Stomach (tissue), 4 donors: ENCODE results near the gene ACVR1B.

Experiments
- CTCF ChIP-seq, 7 experiments: fragments of 450-650 bp in 4 of 7; fragments of 200-600 bp in 3 of 7; sonication (generic) in 3 of 7; IDR thresholded peaks; one replicate each; pipeline ENCODE4 v1.5.1; 2016 to 2019; ENCODE audit warnings: antibody characterized with exemption in 7 of 7, control low read depth in 2 of 7, mild to moderate bottlenecking in 1 of 7
- EP300 ChIP-seq: sonication (generic); formaldehyde crosslinking; IDR thresholded peaks from one replicate; pipeline ENCODE4 v1.6.1; 2017; ENCODE audit warnings: antibody characterized with exemption
- POLR2A ChIP-seq, 4 donors: fragments of 450-650 bp; IDR thresholded peaks; one replicate each; pipeline ENCODE4 v1.6.1; 2016; ENCODE audit warnings: antibody characterized with exemption in 4 of 4, control low read depth in 2 of 4, mild to moderate bottlenecking in 1 of 4, moderate library complexity in 1 of 4
- POLR2AphosphoS5 ChIP-seq, 3 donors: sonication (generic); formaldehyde crosslinking; IDR thresholded peaks; one replicate each; pipeline ENCODE4 v1.6.1; 2016; ENCODE audit warnings: antibody characterized with exemption in 3 of 3

GRCh38 chr12:51984657-51985056, 33.2 kb downstream of the ACVR1B start:
- TF ChIP-seq CTCF (IDR thresholded peaks at IDR 0.05): no peak
- no peak for TF ChIP-seq EP300
- TF ChIP-seq POLR2A (IDR thresholded peaks at IDR 0.05): no peak
- TF ChIP-seq POLR2AphosphoS5 (IDR thresholded peaks at IDR 0.05): no peak
